Measurements from ENCODE around the gene RSPO1.

GRCh38 chr1:37612186-37612585, 22.5 kb downstream of the RSPO1 start:
- TF ChIP-seq POLR2A (IDR thresholded peaks at IDR 0.05; ENCODE audit: low read length) = no peak
- TF ChIP-seq GATA1 (IDR thresholded peaks at IDR 0.05; ENCODE audit: low read depth, low read length) = no peak

Data from erythroblast (primary cell).